HepG2 (cell line): ENCODE measurements around the gene TENT4B. TPM values are rescaled to one million over a fixed set of nuclear protein-coding genes. Genes with fewer than 3 reads are reported as not detected.

ENCODE experiments used
- ATAC-seq: fragments of 200-7000 bp; cut with Tn5 transposase; 3 replicates; pipeline ENCODE4 v1.9.1; 2020; ENCODE audit warnings: mild to moderate bottlenecking, moderate library complexity
- BruUV-seq: library from RNA; stranded (reverse); fragments of 400-500 nt; replicated peaks from 2 replicates; lab custom pipeline; 2021; lab: Mats Ljungman, UMichigan
- CTCF ChIA-PET: fragments of 300-600 bp; formaldehyde crosslinking; extraction: SDS; loops from one replicate; lab custom pipeline; 2021; ENCODE audit warnings: low total read pairs, inconsistent platforms, low intra/inter-chr PET ratio; lab: Yijun Ruan, JAX
- POLR2A ChIA-PET: fragments of 350-600 bp; sonication (Branson Sonifier 250); formaldehyde crosslinking; loops from one replicate; lab custom pipeline; 2020; ENCODE audit warnings: antibody characterized with exemption, inconsistent platforms; lab: Yijun Ruan, JAX
- DNase-seq: peaks from one replicate; pipeline ENCODE4 v3.0.0-alpha.2; 2015; ENCODE audit warnings: low spot score
- FAIRE-seq: peaks from 3 replicates; lab custom pipeline; 2011; peaks lifted over from hg19 to GRCh38; lab: Jason Lieb, UNC
- H2AFZ ChIP-seq: one replicate; pipeline ENCODE4 v1.6.1; 2011; ENCODE audit warnings: low read length, inconsistent platforms
- H3K27ac ChIP-seq: fragments of 300-600 bp; 3 replicates; pipeline ENCODE4 v1.8.0; 2011; ENCODE audit warnings: mixed run types, mild to moderate bottlenecking, mixed read lengths, low read length, inconsistent platforms; ENCODE audit not compliant: insufficient read depth; ENCODE audit errors: extremely low read length
- H3K27me3 ChIP-seq, 2 experiments: fragments of 200-600 bp in 1 of 2; 2 replicates in 1 of 2; 3 replicates in 1 of 2; pipeline versions ENCODE4 v1.6.0 to v1.8.0; 2011; ENCODE audit warnings: low read length in 2 of 2, mild to moderate bottlenecking in 2 of 2, moderate library complexity in 2 of 2, inconsistent platforms in 1 of 2; ENCODE audit not compliant: insufficient read depth in 2 of 2, control insufficient read depth in 1 of 2
- H3K36me3 ChIP-seq, 2 experiments: fragments of 200-600 bp in 1 of 2; replicated peaks in 1 of 2; 2 replicates in 1 of 2; 3 replicates in 1 of 2; pipeline versions ENCODE4 v1.5.1 to v1.8.0; 2011; ENCODE audit warnings: low read length in 2 of 2, inconsistent platforms in 1 of 2; ENCODE audit not compliant: insufficient read depth in 2 of 2, control insufficient read depth in 1 of 2
- H3K4me1 ChIP-seq: 2 replicates; pipeline ENCODE4 v1.5.1; 2012; ENCODE audit warnings: low read length, inconsistent platforms; ENCODE audit not compliant: insufficient read depth
- H3K4me2 ChIP-seq: 2 replicates; pipeline ENCODE4 v1.6.0; 2011; ENCODE audit warnings: low read depth, low read length, inconsistent platforms
- H3K4me3 ChIP-seq, 3 experiments: fragments of 200-600 bp in 1 of 3; sonication (generic), shearing (Covaris generic) in 1 of 3; replicated peaks in 1 of 3; 2 replicates each; pipeline ENCODE4 v1.5.1; 2011 to 2016; ENCODE audit warnings: low read length in 3 of 3, inconsistent platforms in 2 of 3, low read depth in 2 of 3, mild to moderate bottlenecking in 2 of 3, control low read depth in 1 of 3, mixed read lengths in 1 of 3; ENCODE audit not compliant: insufficient read depth in 1 of 3
- H3K79me2 ChIP-seq: one replicate; pipeline ENCODE4 v1.6.1; 2011; ENCODE audit warnings: low read length, inconsistent platforms; ENCODE audit not compliant: insufficient read depth
- H3K9ac ChIP-seq: 2 replicates; pipeline ENCODE4 v1.6.0; 2011; ENCODE audit warnings: mild to moderate bottlenecking, low read depth, low read length, inconsistent platforms; ENCODE audit not compliant: insufficient read depth
- H3K9me3 ChIP-seq: 2 replicates; pipeline ENCODE4 v1.5.1; 2012; ENCODE audit warnings: mild to moderate bottlenecking, low read length
- H4K20me1 ChIP-seq: 2 replicates; pipeline ENCODE4 v1.6.0; 2011; ENCODE audit warnings: inconsistent platforms, mild to moderate bottlenecking, low read length, moderate library complexity; ENCODE audit not compliant: insufficient read depth
- ASH2L ChIP-seq: fragments of 300-600, 200-600 bp; sonication (generic); IDR thresholded peaks from 2 replicates; pipeline ENCODE4 v1.7.0; 2017; ENCODE audit warnings: low read depth, mild to moderate bottlenecking, moderate library complexity, mixed read lengths, low read length; ENCODE audit not compliant: insufficient read length
- NONO ChIP-seq, 2 experiments: fragments of 450-650 bp in 1 of 2; sonication (generic) in 1 of 2; formaldehyde crosslinking in 1 of 2; IDR thresholded peaks in 1 of 2; conservative IDR thresholded peaks in 1 of 2; 2 replicates each; pipeline versions ENCODE4 v1.6.1 to v1.8.0; 2017 to 2022; ENCODE audit warnings: mild to moderate bottlenecking in 1 of 2, missing genetic modification reagents in 1 of 2, moderate library complexity in 1 of 2
- NR2F6 ChIP-seq, 2 experiments: IDR thresholded peaks; 2 replicates each; pipeline ENCODE4 v1.6.1; 2016; ENCODE audit warnings: antibody characterized with exemption in 1 of 2, mild to moderate bottlenecking in 1 of 2
- RARA ChIP-seq: IDR thresholded peaks from 2 replicates; pipeline ENCODE4 v1.6.1; 2016; ENCODE audit warnings: missing genetic modification reagents, missing compliant biosample characterization
- ZC3H13 ChIP-seq: sonication (generic); formaldehyde crosslinking; IDR thresholded peaks from 2 replicates; pipeline ENCODE4 v1.8.1; 2023; ENCODE audit warnings: mild to moderate bottlenecking, missing genetic modification reagents, moderate library complexity
- ZFP36L2 ChIP-seq: sonication (generic); formaldehyde crosslinking; IDR thresholded peaks from 2 replicates; pipeline ENCODE4 v1.4.0; 2020; ENCODE audit warnings: missing genetic modification reagents
- ZMYM3 ChIP-seq: sonication (generic); formaldehyde crosslinking; IDR thresholded peaks from 2 replicates; pipeline ENCODE4 v1.5.1; 2020; ENCODE audit warnings: mild to moderate bottlenecking, missing genetic modification reagents
- ZNF670 ChIP-seq: sonication (generic); formaldehyde crosslinking; IDR thresholded peaks from 2 replicates; pipeline ENCODE4 v1.8.0; 2022; ENCODE audit warnings: mild to moderate bottlenecking, missing genetic modification reagents, borderline replicate concordance
- ZNF75D ChIP-seq: sonication (generic); formaldehyde crosslinking; IDR thresholded peaks from 2 replicates; pipeline ENCODE4 v1.8.1; 2023; ENCODE audit warnings: missing genetic modification reagents, mild to moderate bottlenecking, borderline replicate concordance
- WGBS: methylation state at CpG from one replicate; pipeline ENCODE4 v1.1.6; 2017; ENCODE audit warnings: low lambda C conversion rate; 5-methylcytosine and 5-hydroxymethylcytosine counted together
- in situ Hi-C: cut with HindIII; loops from 2 replicates; pipeline ENCODE4 v1.10.0; 2017; ENCODE audit warnings: low pct_unique_long_range_greater_than_20kb; ENCODE audit not compliant: extremely low pct_ligation_motif_present
- intact Hi-C: fragments of 100-400 bp; cut with micrococcal nuclease; formaldehyde crosslinking; loops from one replicate; pipeline ENCODE4 v1.10.0; 2022; ENCODE audit not compliant: unreplicated experiment
- polyA plus RNA-seq, 8 experiments: library from polyadenylated mRNA; depleted of rRNA in 3 of 8; stranded (reverse) in 7 of 8; unstranded in 1 of 8; fragments of >200 nt; fragmentation: Illumina TruSeq in 4 of 8; extraction: Trizol in 4 of 8; gene quantifications; 2 replicates each; pipeline versions ENCODE4 v1.2.1 to v1.2.3, GENCODE V29; 2011 to 2016; ENCODE audit warnings: low read depth in 4 of 8, missing spikeins in 1 of 8, mixed read lengths in 1 of 8; ENCODE audit not compliant: insufficient read depth in 1 of 8
- total RNA-seq, 5 experiments: library from RNA; depleted of rRNA; stranded (reverse); fragments of >200 nt; fragmentation: Illumina TruSeq; extraction: Trizol; gene quantifications; 2 replicates each; pipeline ENCODE4 v1.2.3, GENCODE V29; 2016; ENCODE audit warnings: low read depth in 1 of 5
- TF ChIP-seq, protein P1 (sequence below): sonication (generic); formaldehyde crosslinking; IDR thresholded peaks from 2 replicates; pipeline ENCODE4 v1.5.1; 2020; ENCODE audit warnings: mild to moderate bottlenecking, missing genetic modification reagents, borderline replicate concordance
- TF ChIP-seq, protein P2 (sequence below): sonication (generic); formaldehyde crosslinking; IDR thresholded peaks from 2 replicates; pipeline ENCODE4 v1.8.1; 2022; ENCODE audit warnings: low read depth, mild to moderate bottlenecking, missing genetic modification reagents
- TF ChIP-seq, protein P3 (sequence below): sonication (generic); formaldehyde crosslinking; conservative IDR thresholded peaks from 2 replicates; pipeline ENCODE4 v1.8.0; 2022; ENCODE audit warnings: missing genetic modification reagents
- TF ChIP-seq, protein P4 (sequence below): sonication (generic); formaldehyde crosslinking; IDR thresholded peaks from 2 replicates; pipeline ENCODE4 v1.4.0; 2020; ENCODE audit warnings: missing genetic modification reagents
- TF ChIP-seq, protein P5 (sequence below): sonication (generic); formaldehyde crosslinking; IDR thresholded peaks from 2 replicates; pipeline ENCODE4 v1.4.0; 2020; ENCODE audit warnings: missing genetic modification reagents

Gene TENT4B
- total and polyA plus RNA-seq, 2 of the 13 experiments (the other 11 are each of a cell fraction or from before 2014, with no cell fraction given): 15.0 to 32.8 TPM

DNA sequence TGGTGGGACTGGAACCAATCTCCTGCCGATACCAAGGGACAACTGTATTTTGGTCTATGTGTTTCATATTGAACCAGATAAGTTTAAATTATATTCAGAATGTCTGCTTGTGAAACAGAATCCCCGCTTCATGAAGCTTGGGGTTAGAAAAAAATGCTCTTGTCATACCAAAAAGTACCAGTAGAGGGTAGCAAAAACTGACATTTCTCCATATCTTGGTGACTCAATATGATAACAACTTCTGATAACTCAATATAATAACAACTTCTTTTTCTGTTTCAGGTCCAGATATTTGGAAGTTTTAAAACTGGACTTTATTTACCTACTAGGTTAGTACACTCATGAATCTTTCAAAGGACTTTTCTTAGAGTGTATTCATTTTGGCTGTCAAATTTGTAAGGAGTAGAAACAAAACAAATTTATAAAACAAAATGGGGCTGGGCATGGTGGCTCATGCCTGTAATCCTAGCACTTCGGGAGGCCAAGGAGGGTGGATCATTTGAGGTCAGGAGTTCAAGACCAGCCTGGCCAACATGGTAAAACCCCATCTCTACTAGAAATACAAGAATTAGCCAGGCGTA lies 60.9 kb downstream of the TENT4B start (continued):
- TF ChIP-seq, protein P1, sequence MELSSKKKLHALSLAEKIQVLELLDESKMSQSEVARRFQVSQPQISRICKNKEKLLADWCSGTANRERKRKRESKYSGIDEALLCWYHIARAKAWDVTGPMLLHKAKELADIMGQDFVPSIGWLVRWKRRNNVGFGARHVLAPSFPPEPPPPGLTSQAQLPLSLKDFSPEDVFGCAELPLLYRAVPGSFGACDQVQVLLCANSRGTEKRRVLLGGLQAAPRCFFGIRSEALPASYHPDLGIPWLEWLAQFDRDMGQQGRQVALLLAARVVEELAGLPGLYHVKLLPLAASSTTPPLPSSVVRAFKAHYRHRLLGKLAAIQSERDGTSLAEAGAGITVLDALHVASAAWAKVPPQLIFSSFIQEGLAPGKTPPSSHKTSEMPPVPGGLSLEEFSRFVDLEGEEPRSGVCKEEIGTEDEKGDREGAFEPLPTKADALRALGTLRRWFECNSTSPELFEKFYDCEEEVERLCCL (CRISPR knock-in tag): no peak
- no peak for TF ChIP-seq ZC3H13 (CRISPR knock-in tag)
- no peak for TF ChIP-seq ZNF670
- no peak for TF ChIP-seq NR2F6 (IDR thresholded peaks at IDR 0.05)
- TF ChIP-seq NR2F6 (CRISPR knock-in tag; IDR thresholded peaks at IDR 0.05): no peak
- TF ChIP-seq RARA (CRISPR knock-in tag): no peak
- TF ChIP-seq, protein P2, sequence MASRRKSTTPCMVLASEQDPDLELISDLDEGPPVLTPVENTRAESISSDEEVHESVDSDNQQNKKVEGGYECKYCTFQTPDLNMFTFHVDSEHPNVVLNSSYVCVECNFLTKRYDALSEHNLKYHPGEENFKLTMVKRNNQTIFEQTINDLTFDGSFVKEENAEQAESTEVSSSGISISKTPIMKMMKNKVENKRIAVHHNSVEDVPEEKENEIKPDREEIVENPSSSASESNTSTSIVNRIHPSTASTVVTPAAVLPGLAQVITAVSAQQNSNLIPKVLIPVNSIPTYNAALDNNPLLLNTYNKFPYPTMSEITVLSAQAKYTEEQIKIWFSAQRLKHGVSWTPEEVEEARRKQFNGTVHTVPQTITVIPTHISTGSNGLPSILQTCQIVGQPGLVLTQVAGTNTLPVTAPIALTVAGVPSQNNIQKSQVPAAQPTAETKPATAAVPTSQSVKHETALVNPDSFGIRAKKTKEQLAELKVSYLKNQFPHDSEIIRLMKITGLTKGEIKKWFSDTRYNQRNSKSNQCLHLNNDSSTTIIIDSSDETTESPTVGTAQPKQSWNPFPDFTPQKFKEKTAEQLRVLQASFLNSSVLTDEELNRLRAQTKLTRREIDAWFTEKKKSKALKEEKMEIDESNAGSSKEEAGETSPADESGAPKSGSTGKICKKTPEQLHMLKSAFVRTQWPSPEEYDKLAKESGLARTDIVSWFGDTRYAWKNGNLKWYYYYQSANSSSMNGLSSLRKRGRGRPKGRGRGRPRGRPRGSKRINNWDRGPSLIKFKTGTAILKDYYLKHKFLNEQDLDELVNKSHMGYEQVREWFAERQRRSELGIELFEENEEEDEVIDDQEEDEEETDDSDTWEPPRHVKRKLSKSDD (CRISPR knock-in tag): no peak

DNA sequence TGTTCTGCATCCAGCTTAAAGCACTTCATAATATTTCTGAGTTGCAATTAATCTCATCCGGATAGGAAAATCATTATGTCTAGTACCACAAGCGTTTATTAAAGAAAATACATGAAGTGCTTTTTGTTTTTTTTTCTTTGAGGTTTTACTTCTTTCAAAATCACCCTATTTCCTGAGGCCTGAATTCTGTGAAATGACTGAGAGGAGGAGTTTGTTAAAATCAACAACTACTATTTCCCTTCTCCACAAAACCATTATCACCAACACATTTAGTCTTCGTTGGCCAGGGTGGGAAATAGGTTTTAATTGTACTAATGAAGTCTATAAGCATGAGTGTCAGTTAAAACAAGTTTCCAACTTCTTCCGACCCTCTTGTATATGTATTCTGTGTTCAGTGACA lies 62.6 kb downstream of the TENT4B start:
- POLR2A ChIA-PET: no interaction called here
- H3K9ac ChIP-seq: no peak overlapping the region
- ATAC-seq (no peak), FAIRE-seq (no peak), DNase-seq (no peak)
- H3K4me2 ChIP-seq: no peak overlapping the region
- no TSS peak for BruUV-seq
- intact Hi-C loops: no loop called here
- H3K27ac ChIP-seq: no peak overlapping the region
- H3K36me3 ChIP-seq: peaks cover 25 to 75% of the 10 kb centered on the region in 2 experiments
- H3K79me2 ChIP-seq: peaks cover 6% of the 10 kb centered on the region
- 97% methylated on average over 4 of the region's 4 CpGs for WGBS
- peaks cover 4% of the 10 kb centered on the region for H3K4me1 ChIP-seq
- H3K4me3 ChIP-seq: no peak overlapping the region
- CTCF ChIA-PET: interaction anchor here (2.4 kb wide), 1 partner anchor 139 kb away, joined by 21 read pairs; no protein-coding TSS in a partner anchor
- H3K27me3 ChIP-seq: no peaks in the 10 kb centered on the region
- H2AFZ ChIP-seq: no peak overlapping the region
- in situ Hi-C loops: no loop called here
- peaks cover 5% of the 10 kb centered on the region; the same call in 1 of the 2 replicates for H4K20me1 ChIP-seq
- H3K9me3 ChIP-seq: no peaks in the 10 kb centered on the region
- TF ChIP-seq, protein P3, sequence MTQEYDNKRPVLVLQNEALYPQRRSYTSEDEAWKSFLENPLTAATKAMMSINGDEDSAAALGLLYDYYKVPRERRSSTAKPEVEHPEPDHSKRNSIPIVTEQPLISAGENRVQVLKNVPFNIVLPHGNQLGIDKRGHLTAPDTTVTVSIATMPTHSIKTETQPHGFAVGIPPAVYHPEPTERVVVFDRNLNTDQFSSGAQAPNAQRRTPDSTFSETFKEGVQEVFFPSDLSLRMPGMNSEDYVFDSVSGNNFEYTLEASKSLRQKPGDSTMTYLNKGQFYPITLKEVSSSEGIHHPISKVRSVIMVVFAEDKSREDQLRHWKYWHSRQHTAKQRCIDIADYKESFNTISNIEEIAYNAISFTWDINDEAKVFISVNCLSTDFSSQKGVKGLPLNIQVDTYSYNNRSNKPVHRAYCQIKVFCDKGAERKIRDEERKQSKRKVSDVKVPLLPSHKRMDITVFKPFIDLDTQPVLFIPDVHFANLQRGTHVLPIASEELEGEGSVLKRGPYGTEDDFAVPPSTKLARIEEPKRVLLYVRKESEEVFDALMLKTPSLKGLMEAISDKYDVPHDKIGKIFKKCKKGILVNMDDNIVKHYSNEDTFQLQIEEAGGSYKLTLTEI (CRISPR knock-in tag): no peak
- TF ChIP-seq ASH2L (no peak), ZNF75D (CRISPR knock-in tag) (no peak), NONO (IDR thresholded peaks at IDR 0.05) (no peak), NONO (CRISPR knock-in tag; conservative IDR thresholded peaks at IDR 0.05) (no peak), ZMYM3 (CRISPR knock-in tag) (no peak), ZFP36L2 (CRISPR knock-in tag) (no peak)
- TF ChIP-seq, protein P4, sequence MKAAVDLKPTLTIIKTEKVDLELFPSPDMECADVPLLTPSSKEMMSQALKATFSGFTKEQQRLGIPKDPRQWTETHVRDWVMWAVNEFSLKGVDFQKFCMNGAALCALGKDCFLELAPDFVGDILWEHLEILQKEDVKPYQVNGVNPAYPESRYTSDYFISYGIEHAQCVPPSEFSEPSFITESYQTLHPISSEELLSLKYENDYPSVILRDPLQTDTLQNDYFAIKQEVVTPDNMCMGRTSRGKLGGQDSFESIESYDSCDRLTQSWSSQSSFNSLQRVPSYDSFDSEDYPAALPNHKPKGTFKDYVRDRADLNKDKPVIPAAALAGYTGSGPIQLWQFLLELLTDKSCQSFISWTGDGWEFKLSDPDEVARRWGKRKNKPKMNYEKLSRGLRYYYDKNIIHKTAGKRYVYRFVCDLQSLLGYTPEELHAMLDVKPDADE (CRISPR knock-in tag): no peak
- TF ChIP-seq, protein P5, sequence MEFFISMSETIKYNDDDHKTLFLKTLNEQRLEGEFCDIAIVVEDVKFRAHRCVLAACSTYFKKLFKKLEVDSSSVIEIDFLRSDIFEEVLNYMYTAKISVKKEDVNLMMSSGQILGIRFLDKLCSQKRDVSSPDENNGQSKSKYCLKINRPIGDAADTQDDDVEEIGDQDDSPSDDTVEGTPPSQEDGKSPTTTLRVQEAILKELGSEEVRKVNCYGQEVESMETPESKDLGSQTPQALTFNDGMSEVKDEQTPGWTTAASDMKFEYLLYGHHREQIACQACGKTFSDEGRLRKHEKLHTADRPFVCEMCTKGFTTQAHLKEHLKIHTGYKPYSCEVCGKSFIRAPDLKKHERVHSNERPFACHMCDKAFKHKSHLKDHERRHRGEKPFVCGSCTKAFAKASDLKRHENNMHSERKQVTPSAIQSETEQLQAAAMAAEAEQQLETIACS (CRISPR knock-in tag): no peak
